Lower lobe of right lung (tissue), 2 donors: ENCODE measurements around the gene RYR1. TPM values are rescaled to one million over a fixed set of nuclear protein-coding genes. Genes with fewer than 3 reads are reported as not detected.
"Not testable (repeated sequence)": the region's sequence is repeated elsewhere in the genome, so short reads cannot be mapped to it uniquely, and the experiment has no call there.

ENCODE experiments used
- ATAC-seq, 2 donors: fragments of 200-7000 bp; cut with Tn5 transposase; one replicate each; pipeline ENCODE4 v1.9.1; 2020 to 2022; ENCODE audit warnings: mild to moderate bottlenecking in 2 of 2, moderate library complexity in 2 of 2
- DNase-seq: peaks from one replicate; pipeline ENCODE4 v3.0.0-alpha.2; 2020
- H3K27ac ChIP-seq: fragments of 200-600 bp; one replicate; pipeline ENCODE4 v1.8.0; 2022
- H3K27me3 ChIP-seq: fragments of 200-600 bp; one replicate; pipeline ENCODE4 v1.8.0; 2022; ENCODE audit warnings: low read depth
- H3K36me3 ChIP-seq: fragments of 200-600 bp; one replicate; pipeline ENCODE4 v1.8.0; 2022; ENCODE audit warnings: mild to moderate bottlenecking
- H3K4me1 ChIP-seq: fragments of 200-600 bp; one replicate; pipeline ENCODE4 v1.8.0; 2022
- H3K4me3 ChIP-seq: fragments of 200-600 bp; one replicate; pipeline ENCODE4 v1.8.0; 2022; ENCODE audit warnings: mild to moderate bottlenecking
- H3K9me3 ChIP-seq: fragments of 200-600 bp; one replicate; pipeline ENCODE4 v1.8.0; 2022
- intact Hi-C: fragments of 100-400 bp; cut with DNase I; formaldehyde crosslinking; loops from one replicate; pipeline ENCODE4 v1.11.0; 2022
- total RNA-seq: library from RNA; stranded (reverse); fragmentation: NEBNext Ultra II Directional; extraction: Animal tissue kit (Norgen Biotek cat#: 25700); gene quantifications from one replicate; pipeline ENCODE4 v1.2.1, GENCODE V29; 2021
- TF ChIP-seq, protein P1 (sequence below): fragments of 200-600 bp; IDR thresholded peaks from one replicate; pipeline ENCODE4 v1.8.0; 2022; ENCODE audit warnings: antibody characterized with exemption, mild to moderate bottlenecking
- donor health status: DM: no; HTN: yes; CAD: no; lungs with severe emphysema.

Gene RYR1
- total RNA-seq, 1 donor from 2014 or later: 9.2 TPM

DNA sequence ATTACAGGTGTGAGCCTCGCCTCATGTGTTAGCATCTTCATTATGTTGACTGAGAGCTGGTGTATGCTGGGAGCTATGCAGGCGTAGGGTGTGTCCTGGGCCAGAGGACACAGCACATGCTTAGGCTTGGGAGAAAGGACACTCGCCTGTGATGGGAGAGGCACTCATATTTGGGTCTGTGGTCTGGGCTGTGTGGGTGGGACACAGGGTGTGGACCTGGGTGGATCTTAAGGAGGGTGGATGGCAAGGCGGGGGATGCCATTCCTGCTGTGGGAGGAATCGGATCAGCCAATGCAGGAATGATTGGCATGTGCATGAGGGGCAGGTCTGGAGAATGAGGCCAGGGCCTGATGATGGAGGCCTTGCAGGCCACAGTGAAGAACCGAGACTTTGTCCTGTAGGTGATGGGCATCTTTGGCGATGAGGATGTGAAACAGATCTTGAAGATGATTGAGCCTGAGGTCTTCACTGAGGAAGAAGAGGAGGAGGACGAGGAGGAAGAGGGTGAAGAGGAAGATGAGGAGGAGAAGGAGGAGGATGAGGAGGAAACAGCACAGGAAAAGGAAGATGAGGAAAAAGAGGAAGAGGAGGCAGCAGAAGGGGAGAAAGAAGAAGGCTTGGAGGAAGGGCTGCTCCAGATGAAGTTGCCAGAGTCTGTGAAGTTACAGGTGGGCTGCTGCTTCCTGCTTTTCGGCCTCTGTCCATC lies 55.4 kb downstream of the RYR1 start:
- no peak for DNase-seq
- no peak overlapping the region for H3K27ac ChIP-seq
- no peaks in the 10 kb centered on the region for H3K27me3 ChIP-seq
- H3K36me3 ChIP-seq: no peaks in the 10 kb centered on the region
- TF ChIP-seq, protein P1, sequence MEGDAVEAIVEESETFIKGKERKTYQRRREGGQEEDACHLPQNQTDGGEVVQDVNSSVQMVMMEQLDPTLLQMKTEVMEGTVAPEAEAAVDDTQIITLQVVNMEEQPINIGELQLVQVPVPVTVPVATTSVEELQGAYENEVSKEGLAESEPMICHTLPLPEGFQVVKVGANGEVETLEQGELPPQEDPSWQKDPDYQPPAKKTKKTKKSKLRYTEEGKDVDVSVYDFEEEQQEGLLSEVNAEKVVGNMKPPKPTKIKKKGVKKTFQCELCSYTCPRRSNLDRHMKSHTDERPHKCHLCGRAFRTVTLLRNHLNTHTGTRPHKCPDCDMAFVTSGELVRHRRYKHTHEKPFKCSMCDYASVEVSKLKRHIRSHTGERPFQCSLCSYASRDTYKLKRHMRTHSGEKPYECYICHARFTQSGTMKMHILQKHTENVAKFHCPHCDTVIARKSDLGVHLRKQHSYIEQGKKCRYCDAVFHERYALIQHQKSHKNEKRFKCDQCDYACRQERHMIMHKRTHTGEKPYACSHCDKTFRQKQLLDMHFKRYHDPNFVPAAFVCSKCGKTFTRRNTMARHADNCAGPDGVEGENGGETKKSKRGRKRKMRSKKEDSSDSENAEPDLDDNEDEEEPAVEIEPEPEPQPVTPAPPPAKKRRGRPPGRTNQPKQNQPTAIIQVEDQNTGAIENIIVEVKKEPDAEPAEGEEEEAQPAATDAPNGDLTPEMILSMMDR: no peak
- H3K9me3 ChIP-seq: no peaks in the 10 kb centered on the region
- no peaks in the 10 kb centered on the region for H3K4me1 ChIP-seq
- H3K4me3 ChIP-seq: no peak overlapping the region
- intact Hi-C loops: no loop called here
- ATAC-seq: no peak

DNA sequence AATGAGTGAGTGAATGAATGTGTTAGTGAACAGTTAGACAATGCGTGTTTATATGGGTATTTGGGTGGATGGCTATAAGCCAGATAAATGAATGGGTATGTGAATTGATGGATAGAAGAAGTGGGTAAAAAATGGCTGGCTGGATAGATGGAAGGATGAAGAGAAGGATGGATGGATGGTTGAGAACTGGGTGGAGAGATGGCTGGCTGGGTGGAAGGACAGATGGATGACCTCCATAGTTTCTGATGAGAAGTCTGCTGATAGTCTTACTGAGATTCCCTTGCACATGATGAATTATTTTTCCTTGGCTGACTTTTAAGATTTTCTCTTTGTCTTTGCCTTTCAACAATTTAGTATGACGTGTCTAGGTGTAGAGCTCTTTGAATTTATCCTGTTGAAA lies 57.4 kb downstream of the RYR1 start:
- no peaks in the 10 kb centered on the region for H3K4me1 ChIP-seq
- H3K27ac ChIP-seq: no peak overlapping the region
- intact Hi-C loops: no loop called here
- no peak for ATAC-seq
- no peak overlapping the region for H3K4me3 ChIP-seq
- TF ChIP-seq, protein P1: no peak
- H3K9me3 ChIP-seq: no peaks in the 10 kb centered on the region
- no peaks in the 10 kb centered on the region for H3K36me3 ChIP-seq
- DNase-seq: no peak
- H3K27me3 ChIP-seq: no peaks in the 10 kb centered on the region

DNA sequence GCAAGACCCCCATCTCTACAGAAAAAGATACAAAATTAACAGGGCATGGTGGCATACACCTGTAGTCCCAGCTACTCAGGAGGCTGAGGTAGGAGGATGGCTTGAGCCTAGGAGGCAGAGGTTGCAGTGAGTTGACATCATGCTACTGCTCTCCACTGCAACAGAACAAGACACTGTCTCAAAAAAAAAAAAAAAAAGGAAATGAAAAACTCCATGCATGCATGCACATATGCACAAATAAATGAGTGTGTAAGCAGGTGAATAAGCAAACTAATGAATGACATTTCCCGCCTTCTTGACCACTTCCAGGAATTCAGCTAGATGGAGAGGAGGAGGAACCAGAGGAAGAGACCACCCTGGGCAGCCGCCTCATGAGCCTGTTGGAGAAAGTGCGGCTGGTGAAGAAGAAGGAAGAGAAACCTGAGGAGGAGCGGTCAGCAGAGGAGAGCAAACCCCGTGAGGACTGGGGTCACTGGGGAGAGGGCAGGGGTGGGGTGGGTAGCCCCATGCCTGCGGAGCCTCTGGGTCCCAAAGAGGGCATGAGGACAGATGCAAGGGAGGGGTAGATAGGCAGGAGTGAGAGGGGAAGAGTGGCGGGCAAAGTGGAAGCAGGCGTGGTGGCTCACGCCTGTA lies 58.8 kb downstream of the RYR1 start:
- intact Hi-C loops: no loop called here
- TF ChIP-seq, protein P1: no peak
- Histone ChIP-seq H3K4me1 (no peaks in the 10 kb centered on the region), H3K4me3 (no peak overlapping the region), H3K36me3 (no peaks in the 10 kb centered on the region), H3K27ac (no peak overlapping the region), H3K27me3 (no peaks in the 10 kb centered on the region), H3K9me3 (no peaks in the 10 kb centered on the region)
- ATAC-seq: no peak
- DNase-seq: no peak

DNA sequence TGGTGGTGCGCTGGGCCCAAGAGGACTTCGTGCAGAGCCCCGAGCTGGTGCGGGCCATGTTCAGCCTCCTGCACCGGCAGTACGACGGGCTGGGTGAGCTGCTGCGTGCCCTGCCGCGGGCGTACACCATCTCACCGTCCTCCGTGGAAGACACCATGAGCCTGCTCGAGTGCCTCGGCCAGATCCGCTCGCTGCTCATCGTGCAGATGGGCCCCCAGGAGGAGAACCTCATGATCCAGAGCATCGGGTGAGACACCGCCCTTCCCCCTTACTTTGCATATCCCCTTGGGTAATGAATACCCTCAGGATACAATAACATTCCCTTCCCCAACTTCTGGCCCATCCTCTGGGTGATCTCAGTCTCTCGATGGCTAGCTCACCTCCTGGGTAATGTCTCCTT lies 60.9 kb downstream of the RYR1 start:
- no peak for DNase-seq

GRCh38 chr19:38495375-38495774 lies 61.9 kb downstream of the RYR1 start:
- ATAC-seq, H3K4me1 ChIP-seq, H3K36me3 ChIP-seq, H3K27ac ChIP-seq, H3K9me3 ChIP-seq, H3K27me3 ChIP-seq, intact Hi-C loops, H3K4me3 ChIP-seq, DNase-seq: not testable (repeated sequence)

More for the DNA sequence above, 60.9 kb downstream of the RYR1 start:
- ATAC-seq: peak in 1 of 2 donors; percentile 11
- Histone ChIP-seq H3K4me1 (no peaks in the 10 kb centered on the region), H3K27ac (no peak overlapping the region), H3K9me3 (no peaks in the 10 kb centered on the region), H3K4me3 (no peak overlapping the region), H3K27me3 (no peaks in the 10 kb centered on the region), H3K36me3 (no peaks in the 10 kb centered on the region)
- intact Hi-C loops: no loop called here
- TF ChIP-seq, protein P1: no peak

DNA sequence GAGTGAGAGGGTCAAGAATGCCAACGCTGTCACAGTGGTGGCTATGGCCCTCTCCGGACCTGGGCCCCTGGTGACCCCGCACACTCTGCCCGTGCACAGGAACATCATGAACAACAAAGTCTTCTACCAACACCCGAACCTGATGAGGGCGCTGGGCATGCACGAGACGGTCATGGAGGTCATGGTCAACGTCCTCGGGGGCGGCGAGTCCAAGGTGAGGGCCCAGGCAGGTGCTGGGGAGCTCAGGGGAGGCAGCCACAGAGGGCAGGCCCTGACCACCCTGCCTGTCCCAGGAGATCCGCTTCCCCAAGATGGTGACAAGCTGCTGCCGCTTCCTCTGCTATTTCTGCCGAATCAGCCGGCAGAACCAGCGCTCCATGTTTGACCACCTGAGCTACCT lies 62.6 kb downstream of the RYR1 start:
- DNase-seq: no peak
- Histone ChIP-seq H3K36me3 (no peaks in the 10 kb centered on the region), H3K9me3 (no peaks in the 10 kb centered on the region), H3K4me3 (no peak overlapping the region), H3K27ac (no peak overlapping the region), H3K4me1 (no peaks in the 10 kb centered on the region), H3K27me3 (no peaks in the 10 kb centered on the region)
- TF ChIP-seq, protein P1: no peak
- no peak for ATAC-seq
- intact Hi-C loops: no loop called here
